GM15510 (cell line): ENCODE data around the gene WDR18.

Experiments
- POLR2A ChIP-seq: IDR thresholded peaks from 3 replicates; pipeline ENCODE4 v1.6.1; 2011; ENCODE audit warnings: borderline replicate concordance; ENCODE audit not compliant: insufficient read length; ENCODE audit errors: extremely low read depth

The WDR18 gene

GRCh38 chr19:1004204-1004802, 20.2 kb downstream of the WDR18 start:
- no peak for TF ChIP-seq POLR2A

- no peak for TF ChIP-seq POLR2A
Measured at GRCh38 chr19:1004803-1005664, 20.9 kb downstream of the WDR18 start.

- TF ChIP-seq POLR2A: no peak
Measured at GRCh38 chr19:1006711-1007398, 22.7 kb downstream of the WDR18 start.

GRCh38 chr19:1007399-1008251, 23.5 kb downstream of the WDR18 start:
- TF ChIP-seq POLR2A: no peak

- TF ChIP-seq POLR2A: no peak
Measured at GRCh38 chr19:1008268-1009040, 24.3 kb downstream of the WDR18 start.

- no peak for TF ChIP-seq POLR2A
Measured at GRCh38 chr19:1009041-1009980, 25.2 kb downstream of the WDR18 start.

- no peak for TF ChIP-seq POLR2A
Measured at GRCh38 chr19:1009981-1010538, 25.9 kb downstream of the WDR18 start.

GRCh38 chr19:1010586-1011510, 26.7 kb downstream of the WDR18 start:
- no peak for TF ChIP-seq POLR2A

GRCh38 chr19:1011831-1012333, 27.7 kb downstream of the WDR18 start:
- no peak for TF ChIP-seq POLR2A

- TF ChIP-seq POLR2A: no peak
Measured at GRCh38 chr19:1012334-1012733, 28.2 kb downstream of the WDR18 start.

- no peak for TF ChIP-seq POLR2A
Measured at GRCh38 chr19:1013218-1013617, 29.1 kb downstream of the WDR18 start.
